Spleen (tissue), 11 donors: Measurements from ENCODE around the gene GFAP. TPM values are rescaled to one million over a fixed set of nuclear protein-coding genes. Genes with fewer than 3 reads are reported as not detected.
"Not testable (repeated sequence)": the region's sequence is repeated elsewhere in the genome, so short reads cannot be mapped to it uniquely, and the experiment has no call there.

ENCODE experiments used
- DNase-seq: peaks from one replicate; pipeline ENCODE4 v3.0.0-alpha.2; 2020
- H3K27ac ChIP-seq, 8 donors: fragments of 200-600 bp; sonication (generic) in 7 of 8; 1 replicate in 4 of 8; 2 replicates in 4 of 8; pipeline versions ENCODE4 v1.5.0 to v1.8.0; 2016 to 2021; ENCODE audit warnings: inconsistent platforms in 4 of 8, mild to moderate bottlenecking in 4 of 8, moderate library complexity in 1 of 8
- H3K27me3 ChIP-seq, 7 donors: fragments of 200-600 bp; sonication (generic) in 6 of 7; replicated peaks in 1 of 7; 1 replicate in 4 of 7; 2 replicates in 3 of 7; pipeline versions ENCODE4 v1.5.0 to v1.8.0; 2016 to 2021; ENCODE audit warnings: inconsistent platforms in 3 of 7, mild to moderate bottlenecking in 1 of 7
- H3K36me3 ChIP-seq, 6 donors: fragments of 200-600 bp; sonication (generic) in 5 of 6; 1 replicate in 4 of 6; 2 replicates in 2 of 6; pipeline versions ENCODE4 v1.5.0 to v1.8.0; 2016 to 2021; ENCODE audit warnings: inconsistent platforms in 2 of 6
- H3K4me1 ChIP-seq, 6 donors: fragments of 200-600 bp; sonication (generic) in 5 of 6; 1 replicate in 3 of 6; 2 replicates in 3 of 6; pipeline versions ENCODE4 v1.5.0 to v1.8.0; 2016 to 2021; ENCODE audit warnings: inconsistent platforms in 3 of 6
- H3K4me3 ChIP-seq, 8 donors: fragments of 200-600 bp; sonication (generic) in 7 of 8; 1 replicate in 4 of 8; 2 replicates in 4 of 8; pipeline versions ENCODE4 v1.5.0 to v1.8.0; 2016 to 2021; ENCODE audit warnings: inconsistent platforms in 4 of 8, mild to moderate bottlenecking in 4 of 8, moderate library complexity in 2 of 8
- H3K9me3 ChIP-seq, 8 donors: fragments of 200-600 bp; sonication (generic) in 7 of 8; 1 replicate in 4 of 8; 2 replicates in 4 of 8; pipeline versions ENCODE4 v1.5.0 to v1.8.0; 2016 to 2021; ENCODE audit warnings: inconsistent platforms in 4 of 8
- POLR2A ChIP-seq, 3 donors: fragments of 450-650 bp; IDR thresholded peaks; one replicate each; pipeline ENCODE4 v1.5.1; 2017; ENCODE audit warnings: antibody characterized with exemption in 3 of 3, mild to moderate bottlenecking in 1 of 3
- POLR2AphosphoS5 ChIP-seq, 3 donors: sonication (generic); formaldehyde crosslinking; IDR thresholded peaks; one replicate each; pipeline ENCODE4 v1.5.1; 2017; ENCODE audit warnings: antibody characterized with exemption in 3 of 3
- WGBS, 5 donors: extraction: QIAGEN DNeasy Blood & Tissue Kit in 3 of 5; methylation state at CpG; one replicate each; pipeline versions ENCODE4 v1.1.5 to v1.1.7; 2013 to 2018; 5-methylcytosine and 5-hydroxymethylcytosine counted together
- intact Hi-C: fragments of 100-400 bp; cut with DNase I; formaldehyde crosslinking; loops from one replicate; pipeline ENCODE4 v1.15.0; 2023; ENCODE audit warnings: low total_unique reads
- polyA plus RNA-seq, 3 donors: library from polyadenylated mRNA; stranded (reverse); fragments of 200-250 nt; gene quantifications; one replicate each; pipeline ENCODE4 v1.2.1, GENCODE V29; 2013
- total RNA-seq, 7 donors: library from RNA; depleted of rRNA in 3 of 7; stranded (reverse); fragments of >200 nt in 3 of 7; fragmentation: NEBNext Ultra II Directional in 4 of 7; extraction: Animal tissue kit (Norgen Biotek cat#: 25700) in 4 of 7; gene quantifications; one replicate each; pipeline versions ENCODE4 v1.1.0 to v1.2.1, GENCODE V29; 2016 to 2021
- TF ChIP-seq, protein P1 (sequence below), 11 experiments: fragments of 200-600 bp in 7 of 11; fragments of 450-650 bp in 4 of 11; sonication (generic) in 4 of 11; IDR thresholded peaks in 8 of 11; conservative IDR thresholded peaks in 3 of 11; 1 replicate in 7 of 11; 2 replicates in 4 of 11; pipeline versions ENCODE4 v1.4.0 to v1.8.0; 2016 to 2021; ENCODE audit warnings: antibody characterized with exemption in 11 of 11, inconsistent platforms in 4 of 11, mild to moderate bottlenecking in 1 of 11
- donor health status: healthy with polysubstance abuse.
- donor health status: DM: no; HTN: no; CAD: no; lungs with moderate emphysema.
- donor health status: DM: no; HTN: no; CAD: no.
- donor health status: Bipolar disorder and iron deficiency.
- donor health status: healthy.
- donor health status: DM: no; HTN: no; CAD: no.
- donor health status: DM: yes; HTN: yes; CAD: no.

Gene GFAP
- total and polyA plus RNA-seq, 10 donors = 0.32 to 1.7 (median 0.54) TPM; not detected in 5

DNA sequence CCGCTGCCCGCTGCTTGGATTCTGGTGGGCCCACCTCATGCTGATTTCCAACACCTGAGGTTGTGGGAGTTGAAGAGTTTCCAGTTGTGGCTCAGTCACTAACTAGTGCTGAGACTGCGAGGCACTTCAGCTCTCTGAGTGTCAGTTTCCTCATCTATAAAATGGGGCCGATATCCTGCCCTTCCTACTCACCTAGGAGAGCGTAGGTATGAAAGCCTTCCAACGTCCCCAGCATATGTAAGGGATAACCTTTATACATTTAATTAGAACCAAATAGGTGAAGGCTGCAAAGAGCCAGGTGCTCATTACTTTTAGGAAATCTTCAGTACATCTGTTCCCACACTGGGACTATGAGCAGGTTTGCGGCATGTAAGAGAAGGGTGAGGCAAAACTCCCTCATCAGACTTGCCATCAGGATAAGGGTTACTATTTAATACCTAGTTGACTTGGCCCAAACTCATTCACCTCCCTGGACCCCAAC lies 33.1 kb upstream of the GFAP start:
- no peak for DNase-seq
- Histone ChIP-seq H3K4me3 (peak overlapping the region; percentile 59 to 78 (median 72)), H3K9me3 (no peaks in the 10 kb centered on the region), H3K36me3 (no peaks in the 10 kb centered on the region), H3K4me1 (peaks cover 0 to 25% (median 19%) of the 10 kb centered on the region in 6 donors), H3K27me3 (peaks cover 0 to 14% (median 0%) of the 10 kb centered on the region in 7 donors), H3K27ac (peak overlapping the region; percentile 60 to 86 (median 80))
- TF ChIP-seq POLR2A (IDR thresholded peaks at IDR 0.05) = no peak
- TF ChIP-seq, protein P1, sequence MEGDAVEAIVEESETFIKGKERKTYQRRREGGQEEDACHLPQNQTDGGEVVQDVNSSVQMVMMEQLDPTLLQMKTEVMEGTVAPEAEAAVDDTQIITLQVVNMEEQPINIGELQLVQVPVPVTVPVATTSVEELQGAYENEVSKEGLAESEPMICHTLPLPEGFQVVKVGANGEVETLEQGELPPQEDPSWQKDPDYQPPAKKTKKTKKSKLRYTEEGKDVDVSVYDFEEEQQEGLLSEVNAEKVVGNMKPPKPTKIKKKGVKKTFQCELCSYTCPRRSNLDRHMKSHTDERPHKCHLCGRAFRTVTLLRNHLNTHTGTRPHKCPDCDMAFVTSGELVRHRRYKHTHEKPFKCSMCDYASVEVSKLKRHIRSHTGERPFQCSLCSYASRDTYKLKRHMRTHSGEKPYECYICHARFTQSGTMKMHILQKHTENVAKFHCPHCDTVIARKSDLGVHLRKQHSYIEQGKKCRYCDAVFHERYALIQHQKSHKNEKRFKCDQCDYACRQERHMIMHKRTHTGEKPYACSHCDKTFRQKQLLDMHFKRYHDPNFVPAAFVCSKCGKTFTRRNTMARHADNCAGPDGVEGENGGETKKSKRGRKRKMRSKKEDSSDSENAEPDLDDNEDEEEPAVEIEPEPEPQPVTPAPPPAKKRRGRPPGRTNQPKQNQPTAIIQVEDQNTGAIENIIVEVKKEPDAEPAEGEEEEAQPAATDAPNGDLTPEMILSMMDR (IDR thresholded peaks at IDR 0.05 in 8 of 11, conservative IDR thresholded peaks at IDR 0.05 in 3 of 11) = no peak
- no peak for TF ChIP-seq POLR2AphosphoS5 (IDR thresholded peaks at IDR 0.05)
- intact Hi-C loops = no loop called here
- WGBS, 5 donors = 59 to 70% (median 69%) methylated on average over 6 to 7 of the region's 7 CpGs

DNA sequence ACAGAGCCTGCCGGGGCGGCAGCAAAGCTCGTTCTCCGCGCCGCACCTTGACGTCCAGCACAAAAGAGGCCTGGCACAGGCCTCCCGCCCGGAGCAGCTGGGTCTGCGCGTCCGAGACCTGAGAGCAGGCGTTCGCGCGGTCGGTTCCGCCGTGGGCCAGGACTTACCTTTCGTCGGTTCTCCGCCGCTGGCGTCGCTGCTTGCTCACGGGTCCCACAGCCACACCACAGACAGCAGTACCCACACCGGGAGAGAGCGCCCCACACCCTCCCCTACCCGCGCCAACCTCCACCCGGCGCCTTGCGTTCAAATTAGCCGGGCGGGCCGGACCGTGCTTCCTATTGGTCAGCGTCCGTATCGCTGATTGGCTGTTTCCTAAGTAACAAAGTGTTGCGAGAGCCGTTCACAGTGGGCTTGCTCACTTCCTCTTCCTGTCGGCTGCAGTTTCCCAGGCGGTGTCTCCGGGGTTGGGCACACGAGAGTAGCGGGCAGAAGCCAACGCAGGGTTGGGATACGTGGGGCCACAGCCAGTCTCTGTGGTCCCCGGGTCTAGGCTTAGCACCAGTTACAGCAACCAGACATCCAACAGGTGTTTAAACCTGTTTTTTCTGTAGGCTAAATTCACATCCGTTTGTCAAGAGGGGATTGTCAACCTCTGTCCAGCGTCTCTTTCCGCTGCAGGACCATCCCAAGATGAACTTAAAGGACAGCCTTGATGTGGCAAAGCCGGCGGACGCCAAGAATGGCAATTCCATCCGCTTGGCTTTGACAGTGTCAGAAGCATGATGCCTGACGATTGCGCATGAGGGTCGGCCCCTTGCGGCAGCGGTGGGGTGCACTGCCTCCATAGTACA lies 32.4 kb upstream of the GFAP start, which contains the start of gene KIF18B:
Gene KIF18B, minus strand, starts transcription at position 313 of the 854 bp plus-strand sequence. CDS start 11,429 bp downstream, outside the sequence.
- H3K9me3 ChIP-seq = no peaks in the 10 kb centered on the region
- TF ChIP-seq POLR2A (IDR thresholded peaks at IDR 0.05) (peak in 2 of 3 donors; percentile 45 to 47), POLR2AphosphoS5 (IDR thresholded peaks at IDR 0.05) (peak; percentile 88 to 97 (median 95))
- TF ChIP-seq, protein P1 (IDR thresholded peaks at IDR 0.05 in 8 of 11, conservative IDR thresholded peaks at IDR 0.05 in 3 of 11) = peak in 4 of 11 experiments; percentile 5 to 25 (median 22)
- H3K4me1 ChIP-seq = peaks cover 0 to 25% (median 19%) of the 10 kb centered on the region in 6 donors
- DNase-seq = peak; percentile 94
- peaks cover 0 to 14% (median 0%) of the 10 kb centered on the region in 7 donors for H3K27me3 ChIP-seq
- intact Hi-C loops = no loop called here
- no peaks in the 10 kb centered on the region for H3K36me3 ChIP-seq
- 1 to 3% (median 2%) methylated on average over 19 to 62 of the region's 62 CpGs for WGBS, 5 donors
- peak within 1 kb of the TSS; percentile 60 to 86 (median 80) for H3K27ac ChIP-seq
- peak within 1 kb of the TSS; percentile 59 to 78 (median 72) for H3K4me3 ChIP-seq

DNA sequence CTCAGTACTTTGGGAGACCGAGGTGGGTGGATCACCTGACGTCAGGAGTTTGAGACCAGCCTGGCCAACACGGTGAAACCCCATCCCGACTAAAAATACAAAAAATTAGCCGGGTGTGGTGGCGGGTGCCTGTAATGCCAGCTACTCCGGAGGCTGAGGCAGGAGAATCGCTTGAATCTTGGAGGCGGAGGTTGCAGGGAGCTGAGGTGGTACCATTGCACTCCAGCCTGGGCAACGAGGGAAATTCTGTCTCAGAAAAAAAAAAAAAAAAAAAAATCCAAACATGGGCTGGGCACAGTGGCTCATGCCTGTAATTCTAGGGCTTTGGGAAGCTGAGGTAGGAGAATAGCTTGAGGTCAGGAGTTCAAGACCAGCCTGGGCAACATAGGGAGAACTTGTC lies 30.4 kb upstream of the GFAP start:
- H3K27ac ChIP-seq, intact Hi-C loops, H3K4me3 ChIP-seq, H3K9me3 ChIP-seq, DNase-seq: not testable (repeated sequence)
- Histone ChIP-seq H3K4me1 (peaks cover 0 to 25% (median 19%) of the 10 kb centered on the region in 6 donors), H3K27me3 (peaks cover 0 to 14% (median 0%) of the 10 kb centered on the region in 7 donors), H3K36me3 (peaks cover 0 to 11% (median 0%) of the 10 kb centered on the region in 6 donors)
- WGBS, 5 donors = 81 to 96% (median 91%) methylated on average over 9 to 10 of the region's 10 CpGs

DNA sequence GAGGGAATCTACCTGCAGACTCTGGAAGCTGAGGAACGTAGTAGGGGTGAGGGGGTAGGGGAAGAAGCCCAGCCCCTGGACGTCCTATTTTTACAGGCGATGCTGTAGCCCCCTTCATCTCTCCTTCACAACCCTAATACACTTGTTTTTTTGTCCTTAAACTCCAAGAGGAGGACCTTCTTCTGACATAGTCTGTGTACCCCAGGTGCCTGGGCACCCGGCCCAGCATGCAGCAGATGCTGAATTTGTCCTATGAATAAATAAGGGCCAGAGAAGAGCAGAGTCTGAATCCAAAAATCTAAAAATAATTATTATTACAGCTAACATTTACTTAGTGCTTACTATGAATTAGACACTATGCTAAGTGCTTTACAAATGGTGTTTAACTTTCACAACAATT lies 27.2 kb upstream of the GFAP start:
- no peak for DNase-seq

More for the DNA sequence above, 27.2 kb upstream of the GFAP start:
- H3K27ac ChIP-seq = no peak overlapping the region
- no peak overlapping the region for H3K4me3 ChIP-seq
- H3K4me1 ChIP-seq = peaks cover 0 to 15% (median 11%) of the 10 kb centered on the region in 6 donors
- H3K9me3 ChIP-seq = peaks cover 0 to 10% (median 7%) of the 10 kb centered on the region in 8 donors
- 91 to 97% (median 92%) methylated on average over 4 of the region's 4 CpGs for WGBS, 5 donors
- H3K27me3 ChIP-seq = peaks cover 0 to 14% (median 0%) of the 10 kb centered on the region in 7 donors
- H3K36me3 ChIP-seq = peaks cover 0 to 18% (median 0%) of the 10 kb centered on the region in 6 donors
- TF ChIP-seq POLR2A (IDR thresholded peaks at IDR 0.05) (no peak), POLR2AphosphoS5 (IDR thresholded peaks at IDR 0.05) (no peak)
- TF ChIP-seq, protein P1 (IDR thresholded peaks at IDR 0.05 in 8 of 11, conservative IDR thresholded peaks at IDR 0.05 in 3 of 11) = no peak
- intact Hi-C loops = no loop called here
